ENCODE data around the gene METTL15. TPM values are rescaled to one million over a fixed set of nuclear protein-coding genes. Genes with fewer than 3 reads are reported as not detected.

Gene METTL15
- total and polyA plus RNA-seq, 4 donors, result 3.4 to 36.3 (median 9.0) TPM

DNA sequence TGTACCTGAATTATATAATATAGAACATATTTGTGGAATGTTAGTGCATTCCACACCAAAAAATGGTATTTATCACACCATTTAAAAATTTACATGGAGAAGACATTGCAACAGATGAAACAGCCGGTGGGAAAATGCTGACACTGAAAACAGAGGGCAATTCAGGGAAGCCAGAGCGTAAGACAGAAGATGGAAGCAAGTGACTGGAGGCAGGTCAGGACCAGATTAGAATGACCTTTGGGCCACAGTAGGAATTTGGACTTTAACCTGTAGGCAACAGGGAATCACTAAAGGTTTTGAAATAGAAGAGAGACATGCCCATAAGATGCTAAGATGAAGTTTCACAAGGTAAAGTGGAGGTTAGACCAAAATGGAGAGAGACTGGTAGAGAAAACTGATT is 60.5 kb downstream of the METTL15 start:
- Histone ChIP-seq H3K36me3 (ENCODE audit: control insufficient read depth in 4 of 4, insufficient read depth in 4 of 4, low read length in 4 of 4) (peaks cover 0 to 6% (median 4%) of the 10 kb centered on the region in 4 donors), H3K9me3 (ENCODE audit: control insufficient read depth in 4 of 4, insufficient read depth in 3 of 4, low read length in 3 of 4) (no peaks in the 10 kb centered on the region), H3K4me1 (ENCODE audit: control insufficient read depth in 5 of 5, insufficient read depth in 5 of 5, low read length in 5 of 5) (peaks cover 0 to 2% (median 0%) of the 10 kb centered on the region in 5 donors), H3K27me3 (ENCODE audit: control insufficient read depth in 3 of 3, insufficient read depth in 3 of 3, low read length in 2 of 3) (no peaks in the 10 kb centered on the region), H3K4me3 (no peak overlapping the region), H3K27ac (ENCODE audit: low read depth in 1 of 2, low read length in 1 of 2) (no peak overlapping the region), H3K9ac (ENCODE audit: insufficient read depth in 1 of 2, low read length in 2 of 2) (no peak overlapping the region)
- TF ChIP-seq, protein P1, sequence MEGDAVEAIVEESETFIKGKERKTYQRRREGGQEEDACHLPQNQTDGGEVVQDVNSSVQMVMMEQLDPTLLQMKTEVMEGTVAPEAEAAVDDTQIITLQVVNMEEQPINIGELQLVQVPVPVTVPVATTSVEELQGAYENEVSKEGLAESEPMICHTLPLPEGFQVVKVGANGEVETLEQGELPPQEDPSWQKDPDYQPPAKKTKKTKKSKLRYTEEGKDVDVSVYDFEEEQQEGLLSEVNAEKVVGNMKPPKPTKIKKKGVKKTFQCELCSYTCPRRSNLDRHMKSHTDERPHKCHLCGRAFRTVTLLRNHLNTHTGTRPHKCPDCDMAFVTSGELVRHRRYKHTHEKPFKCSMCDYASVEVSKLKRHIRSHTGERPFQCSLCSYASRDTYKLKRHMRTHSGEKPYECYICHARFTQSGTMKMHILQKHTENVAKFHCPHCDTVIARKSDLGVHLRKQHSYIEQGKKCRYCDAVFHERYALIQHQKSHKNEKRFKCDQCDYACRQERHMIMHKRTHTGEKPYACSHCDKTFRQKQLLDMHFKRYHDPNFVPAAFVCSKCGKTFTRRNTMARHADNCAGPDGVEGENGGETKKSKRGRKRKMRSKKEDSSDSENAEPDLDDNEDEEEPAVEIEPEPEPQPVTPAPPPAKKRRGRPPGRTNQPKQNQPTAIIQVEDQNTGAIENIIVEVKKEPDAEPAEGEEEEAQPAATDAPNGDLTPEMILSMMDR (IDR thresholded peaks at IDR 0.05; ENCODE audit: control extremely low read depth, extremely low read depth), result no peak
- WGBS, 2 donors, result 89 to 92% methylated on average over 2 of the region's 2 CpGs
- DNase-seq (no peak), ATAC-seq (ENCODE audit: insufficient read depth, low FRiP score) (no peak)

DNA sequence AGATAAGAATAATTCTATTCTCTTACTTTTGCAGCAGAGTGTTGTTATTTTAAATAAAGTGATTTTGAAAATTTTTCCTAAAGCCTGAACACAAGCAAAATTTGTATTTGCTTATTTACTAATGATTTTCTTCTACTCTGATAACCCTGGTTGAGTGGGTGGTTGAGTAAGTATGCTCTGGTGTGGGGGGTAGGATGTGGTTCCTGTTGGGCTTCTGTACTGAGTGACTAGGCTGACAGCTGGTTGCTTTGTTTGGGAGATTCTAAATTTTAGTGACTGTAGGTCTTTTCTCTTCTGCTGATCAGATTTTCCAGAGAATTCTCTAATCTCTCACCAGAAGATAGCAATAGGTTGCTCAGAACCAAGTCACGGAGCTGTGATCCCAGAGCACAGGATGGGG is 61.6 kb downstream of the METTL15 start:
- 96 to 100% methylated on average over 1 of the region's 1 CpG for WGBS, 2 donors
- TF ChIP-seq, protein P1 (IDR thresholded peaks at IDR 0.05; ENCODE audit: control extremely low read depth, extremely low read depth), result no peak
- Histone ChIP-seq H3K4me3 (no peak overlapping the region), H3K36me3 (ENCODE audit: control insufficient read depth in 4 of 4, insufficient read depth in 4 of 4, low read length in 4 of 4) (peaks cover 0 to 7% (median 5%) of the 10 kb centered on the region in 4 donors), H3K27me3 (ENCODE audit: control insufficient read depth in 3 of 3, insufficient read depth in 3 of 3, low read length in 2 of 3) (no peaks in the 10 kb centered on the region), H3K9me3 (ENCODE audit: control insufficient read depth in 4 of 4, insufficient read depth in 3 of 4, low read length in 3 of 4) (no peaks in the 10 kb centered on the region), H3K27ac (ENCODE audit: low read depth in 1 of 2, low read length in 1 of 2) (no peak overlapping the region), H3K9ac (ENCODE audit: insufficient read depth in 1 of 2, low read length in 2 of 2) (no peak overlapping the region), H3K4me1 (ENCODE audit: control insufficient read depth in 5 of 5, insufficient read depth in 5 of 5, low read length in 5 of 5) (peaks cover 0 to 2% (median 0%) of the 10 kb centered on the region in 5 donors)
- DNase-seq, result no peak
- ATAC-seq (ENCODE audit: insufficient read depth, low FRiP score), result no peak

DNA sequence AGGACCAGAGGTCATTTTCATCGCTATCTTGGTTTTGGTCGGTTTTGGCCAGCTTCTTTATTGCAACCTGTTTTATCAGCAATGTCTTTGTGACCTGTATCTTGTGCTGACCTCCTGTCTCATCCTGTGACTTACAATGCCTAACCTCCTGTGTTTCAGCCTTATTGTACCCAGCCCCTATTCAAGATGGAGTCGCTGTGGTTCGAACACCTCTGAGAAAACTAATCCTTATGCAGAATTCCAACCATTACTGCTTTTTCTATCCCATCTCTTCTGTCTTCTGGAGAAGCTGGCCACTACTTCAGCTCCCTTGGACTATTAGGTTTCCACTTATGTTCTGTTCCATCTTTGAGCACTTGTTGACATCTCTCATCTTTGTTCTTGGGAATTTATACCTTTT is 62.6 kb downstream of the METTL15 start:
- Histone ChIP-seq H3K27me3 (ENCODE audit: control insufficient read depth in 3 of 3, insufficient read depth in 3 of 3, low read length in 2 of 3) (no peaks in the 10 kb centered on the region), H3K27ac (ENCODE audit: low read depth in 1 of 2, low read length in 1 of 2) (no peak overlapping the region), H3K4me3 (no peak overlapping the region), H3K4me1 (ENCODE audit: control insufficient read depth in 5 of 5, insufficient read depth in 5 of 5, low read length in 5 of 5) (peaks cover 0 to 2% (median 0%) of the 10 kb centered on the region in 5 donors), H3K9ac (ENCODE audit: insufficient read depth in 1 of 2, low read length in 2 of 2) (no peak overlapping the region), H3K36me3 (ENCODE audit: control insufficient read depth in 4 of 4, insufficient read depth in 4 of 4, low read length in 4 of 4) (peaks cover 0 to 7% (median 5%) of the 10 kb centered on the region in 4 donors), H3K9me3 (ENCODE audit: control insufficient read depth in 4 of 4, insufficient read depth in 3 of 4, low read length in 3 of 4) (no peaks in the 10 kb centered on the region)
- DNase-seq (no peak), ATAC-seq (ENCODE audit: insufficient read depth, low FRiP score) (no peak)
- 94 to 96% methylated on average over 4 of the region's 4 CpGs for WGBS, 2 donors
- TF ChIP-seq, protein P1 (IDR thresholded peaks at IDR 0.05; ENCODE audit: control extremely low read depth, extremely low read depth), result no peak

DNA sequence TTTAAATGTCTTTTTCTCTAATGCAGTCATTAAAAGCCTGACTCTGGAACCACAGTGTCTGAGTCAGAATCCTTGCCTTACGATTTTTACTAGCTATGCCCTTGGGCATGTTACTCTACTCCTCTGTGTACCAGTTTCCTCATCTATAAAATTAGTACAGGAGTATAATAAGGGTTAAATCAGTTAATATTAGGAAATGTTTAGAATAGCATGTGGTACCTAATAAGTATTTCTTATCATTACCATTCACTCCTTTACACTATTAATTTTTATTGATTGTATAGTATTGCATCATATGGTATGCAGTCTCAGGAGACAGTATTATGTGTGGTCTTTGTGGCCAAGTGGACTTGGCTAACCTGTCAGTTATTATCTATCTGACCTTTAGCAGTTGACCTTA is 68.2 kb downstream of the METTL15 start:
- no peak for DNase-seq
- Histone ChIP-seq H3K27ac (ENCODE audit: low read depth in 1 of 2, low read length in 1 of 2) (no peak overlapping the region), H3K36me3 (ENCODE audit: control insufficient read depth in 4 of 4, insufficient read depth in 4 of 4, low read length in 4 of 4) (peaks cover 0 to 7% (median 4%) of the 10 kb centered on the region in 4 donors), H3K4me1 (ENCODE audit: control insufficient read depth in 5 of 5, insufficient read depth in 5 of 5, low read length in 5 of 5) (no peaks in the 10 kb centered on the region), H3K4me3 (no peak overlapping the region), H3K9me3 (ENCODE audit: control insufficient read depth in 4 of 4, insufficient read depth in 3 of 4, low read length in 3 of 4) (no peaks in the 10 kb centered on the region), H3K9ac (ENCODE audit: insufficient read depth in 1 of 2, low read length in 2 of 2) (no peak overlapping the region), H3K27me3 (ENCODE audit: control insufficient read depth in 3 of 3, insufficient read depth in 3 of 3, low read length in 2 of 3) (no peaks in the 10 kb centered on the region)
- ATAC-seq (ENCODE audit: insufficient read depth, low FRiP score), result no peak
- WGBS, 2 donors, result 95 to 97% methylated on average over 1 of the region's 1 CpG
- TF ChIP-seq, protein P1 (IDR thresholded peaks at IDR 0.05; ENCODE audit: control extremely low read depth, extremely low read depth), result no peak
